ENCODE measurements around the gene EMID1.

EMID1 gene

GRCh38 chr22:29224859-29225410 lies 19.2 kb downstream of the EMID1 start:
- no peak for DNase-seq (ENCODE audit: extremely low read depth, insufficient read length)
- H3K4me3 ChIP-seq (replicated peaks; ENCODE audit: low read depth, low read length): no peak overlapping the region

GRCh38 chr22:29225422-29226090 lies 19.9 kb downstream of the EMID1 start:
- no peak for TF ChIP-seq CTCF (IDR thresholded peaks at IDR 0.05; ENCODE audit: insufficient read depth, low read length, poor library complexity, severe bottlenecking)
- no peak for DNase-seq (ENCODE audit: extremely low read depth, insufficient read length)
- no peak overlapping the region for H3K4me3 ChIP-seq (replicated peaks; ENCODE audit: low read depth, low read length)
- no peaks in the 10 kb centered on the region for H3K36me3 ChIP-seq (ENCODE audit: control insufficient read depth, insufficient read depth, low read length)
- H3K27me3 ChIP-seq (replicated peaks; ENCODE audit: control insufficient read depth, insufficient read depth, low read length): no peaks in the 10 kb centered on the region

More at GRCh38 chr22:29224859-29225410, 19.2 kb downstream of the EMID1 start:
- Histone ChIP-seq H3K27me3 (replicated peaks; ENCODE audit: control insufficient read depth, insufficient read depth, low read length) (no peaks in the 10 kb centered on the region), H3K36me3 (ENCODE audit: control insufficient read depth, insufficient read depth, low read length) (no peaks in the 10 kb centered on the region)
- TF ChIP-seq CTCF (IDR thresholded peaks at IDR 0.05; ENCODE audit: insufficient read depth, low read length, poor library complexity, severe bottlenecking): no peak

- Histone ChIP-seq H3K36me3 (ENCODE audit: control insufficient read depth, insufficient read depth, low read length) (no peaks in the 10 kb centered on the region), H3K4me3 (replicated peaks; ENCODE audit: low read depth, low read length) (no peak overlapping the region), H3K27me3 (replicated peaks; ENCODE audit: control insufficient read depth, insufficient read depth, low read length) (no peaks in the 10 kb centered on the region)
- no peak for DNase-seq (ENCODE audit: extremely low read depth, insufficient read length)
- no peak for TF ChIP-seq CTCF (IDR thresholded peaks at IDR 0.05; ENCODE audit: insufficient read depth, low read length, poor library complexity, severe bottlenecking)
These were observed 20.8 kb downstream of the EMID1 start for GRCh38 chr22:29226351-29226981.

GRCh38 chr22:29230972-29231875 lies 25.5 kb downstream of the EMID1 start:
- no peak overlapping the region for H3K4me3 ChIP-seq (replicated peaks; ENCODE audit: low read depth, low read length)
- no peak for DNase-seq (ENCODE audit: extremely low read depth, insufficient read length)
- no peak for TF ChIP-seq CTCF (IDR thresholded peaks at IDR 0.05; ENCODE audit: insufficient read depth, low read length, poor library complexity, severe bottlenecking)
- H3K27me3 ChIP-seq (replicated peaks; ENCODE audit: control insufficient read depth, insufficient read depth, low read length): no peaks in the 10 kb centered on the region
- no peaks in the 10 kb centered on the region for H3K36me3 ChIP-seq (ENCODE audit: control insufficient read depth, insufficient read depth, low read length)

GRCh38 chr22:29231971-29232959 lies 26.6 kb downstream of the EMID1 start:
- Histone ChIP-seq H3K4me3 (replicated peaks; ENCODE audit: low read depth, low read length) (no peak overlapping the region), H3K36me3 (ENCODE audit: control insufficient read depth, insufficient read depth, low read length) (no peaks in the 10 kb centered on the region), H3K27me3 (replicated peaks; ENCODE audit: control insufficient read depth, insufficient read depth, low read length) (no peaks in the 10 kb centered on the region)
- no peak for DNase-seq (ENCODE audit: extremely low read depth, insufficient read length)
- TF ChIP-seq CTCF (IDR thresholded peaks at IDR 0.05; ENCODE audit: insufficient read depth, low read length, poor library complexity, severe bottlenecking): no peak
